GM10266 (cell line): ENCODE measurements around the gene MAGEA6.
A peak's percentile ranks its signal among the peaks of the same experiment; 100 is the strongest.
"Not testable (repeated sequence)": the region's sequence is repeated elsewhere in the genome, so short reads cannot be mapped to it uniquely, and the experiment has no call there.

Source experiments
- DNase-seq: peaks from one replicate; pipeline ENCODE4 v3.0.0; 2012; ENCODE audit errors: extremely low spot score
- CTCF ChIP-seq: IDR thresholded peaks from 2 replicates; pipeline ENCODE4 v1.5.1; 2012; ENCODE audit warnings: mild to moderate bottlenecking, low read depth; ENCODE audit not compliant: control insufficient read depth, insufficient read depth; ENCODE audit errors: missing control alignments

The MAGEA6 gene

GRCh38 chrX:152769549-152770289 lies at the start of gene MAGEA6:
Gene MAGEA6 (minus strand): TSS chrX:152769689. CDS start chrX:152767650, 2,039 bp downstream.
- not testable (repeated sequence) for DNase-seq

- TF ChIP-seq CTCF = no peak
- no peak for DNase-seq
Observed at GRCh38 chrX:152819266-152819665, 49.8 kb upstream of the MAGEA6 start.

DNA sequence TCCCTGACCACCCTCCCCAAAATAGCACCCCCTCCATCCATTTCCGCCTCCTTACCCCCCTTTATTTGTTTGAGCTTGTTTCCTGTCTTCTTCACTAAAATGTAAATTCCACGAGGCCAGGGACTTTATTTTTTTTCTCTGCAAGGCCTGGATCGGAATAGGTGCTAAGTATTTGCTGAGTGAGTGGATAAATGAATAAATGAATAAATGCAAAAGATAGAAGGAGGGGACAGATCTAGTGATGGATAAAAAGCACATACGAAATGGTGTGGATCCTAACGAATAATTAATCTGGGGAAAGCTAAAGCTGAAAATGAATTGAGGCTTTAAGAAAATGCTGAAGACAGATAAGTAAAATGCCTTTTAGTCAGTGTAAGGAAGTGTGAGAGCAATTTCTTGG lies 48.9 kb upstream of the MAGEA6 start:
- DNase-seq = no peak
- no peak for TF ChIP-seq CTCF

- peak; percentile 6 for DNase-seq
- peak; percentile 45 for TF ChIP-seq CTCF
Observed at GRCh38 chrX:152817078-152817764, 47.7 kb upstream of the MAGEA6 start.

GRCh38 chrX:152814048-152814447 lies 44.6 kb upstream of the MAGEA6 start:
- TF ChIP-seq CTCF = no peak
- DNase-seq = no peak

DNA sequence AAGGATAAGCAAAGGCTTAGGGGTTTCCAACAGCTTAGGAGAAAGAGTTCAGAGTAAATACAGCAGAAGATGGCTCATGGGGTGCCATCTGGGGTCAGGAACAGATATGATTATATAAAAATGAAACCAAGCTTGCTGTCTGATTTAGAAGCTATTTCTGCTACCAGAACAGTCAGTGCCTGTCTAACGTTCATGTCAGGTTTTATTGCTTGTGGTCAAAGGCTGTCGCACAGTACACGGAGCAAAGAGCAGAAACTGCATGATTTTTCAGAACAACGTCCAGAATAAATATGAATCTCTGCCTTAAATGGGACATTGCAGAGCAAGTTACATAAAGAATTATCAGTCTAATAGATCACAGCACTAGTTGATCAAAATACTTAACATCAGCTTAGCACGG lies 43.7 kb upstream of the MAGEA6 start:
- no peak for DNase-seq
- TF ChIP-seq CTCF = no peak

DNA sequence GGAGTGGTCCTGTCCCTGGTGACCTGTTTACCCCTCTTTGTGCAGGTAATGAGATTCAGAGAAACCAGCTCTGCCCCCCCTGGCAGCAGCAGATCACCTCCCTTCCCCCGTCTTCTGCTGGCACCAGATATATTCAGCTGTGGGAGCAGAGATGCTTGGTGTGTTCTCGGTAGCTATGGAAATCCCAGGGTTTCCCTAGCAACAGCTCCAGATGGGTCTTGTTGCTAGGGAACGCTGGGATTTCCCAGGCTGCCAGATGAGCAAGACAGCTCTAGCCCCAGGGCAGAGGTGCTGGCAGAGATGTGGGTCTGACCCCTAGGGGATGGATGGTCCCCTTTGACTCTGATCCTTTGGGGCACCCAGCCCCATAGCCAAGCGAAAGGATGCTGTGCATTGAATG lies 40.9 kb upstream of the MAGEA6 start:
- DNase-seq = no peak
- TF ChIP-seq CTCF = no peak

- DNase-seq = no peak
- TF ChIP-seq CTCF = no peak
Observed at GRCh38 chrX:152806035-152806434, 36.5 kb upstream of the MAGEA6 start.
